Uterine smooth muscle cell (primary cell): ENCODE data around the gene TAF3. TPM values are rescaled to one million over a fixed set of nuclear protein-coding genes. Genes with fewer than 3 reads are reported as not detected.

ENCODE experiments used
- total RNA-seq: library from RNA; depleted of rRNA; stranded (reverse); fragments of >200 nt; gene quantifications from 2 replicates; pipeline ENCODE4 v1.2.3, GENCODE V29; 2014

TAF3 gene
- 1.6 and 2.0 TPM in 2 replicates for total RNA-seq

DNA sequence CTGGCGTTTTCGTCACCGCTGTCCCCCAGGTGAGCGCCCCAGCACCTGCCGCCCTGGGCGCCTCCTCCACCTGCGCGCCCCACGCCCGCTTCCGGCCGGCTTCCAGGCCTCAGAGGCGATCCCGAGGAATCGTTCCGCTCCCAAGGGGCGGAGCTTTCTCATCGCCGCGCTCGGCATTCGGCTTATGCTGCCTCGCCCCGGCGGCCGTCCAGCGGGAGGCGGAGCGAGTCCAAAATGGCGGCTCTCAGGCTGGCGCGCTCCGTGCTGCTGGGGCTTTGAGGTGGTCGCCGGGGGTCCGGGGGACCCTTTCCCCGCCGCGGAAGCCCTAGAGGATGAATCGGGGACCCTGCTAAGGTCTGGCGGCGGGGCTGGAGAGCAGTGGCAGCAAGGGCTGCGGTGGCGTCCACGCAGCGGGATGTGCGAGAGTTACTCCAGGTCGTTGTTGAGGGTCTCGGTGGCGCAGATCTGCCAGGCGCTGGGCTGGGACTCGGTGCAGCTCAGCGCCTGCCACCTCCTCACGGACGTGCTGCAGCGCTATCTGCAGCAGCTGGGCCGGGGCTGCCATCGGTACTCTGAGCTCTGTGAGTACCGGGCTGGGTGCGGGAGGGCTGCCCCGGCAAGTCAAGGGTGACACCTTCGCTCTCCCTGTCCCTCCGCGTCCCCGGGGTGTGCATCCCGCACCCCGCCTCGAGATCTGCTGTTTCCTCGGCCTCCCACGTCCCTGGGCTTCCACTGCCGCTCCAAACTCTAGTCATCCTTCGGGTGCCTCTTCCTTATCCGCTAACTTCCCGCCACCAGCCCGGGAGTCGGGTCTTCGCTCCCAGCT, at the start of gene TAF3:
TSS of gene TAF3 (plus strand) at position 211 of the 826 bp plus-strand sequence. CDS start at position 416, 205 bp downstream.

GRCh38 chr10:7787857-7788638, 30.3 kb upstream of the TAF3 start, which contains the start of the genes ATP5F1C and KIN:
ATP5F1C (plus strand) TSS chr10:7788177; CDS start chr10:7788208, 31 bp downstream.
KIN (minus strand) TSS chr10:7787993; CDS start chr10:7787933, 60 bp downstream.

GRCh38 chr10:8054494-8055407, 236.4 kb downstream of the TAF3 start, which contains the start of gene GATA3:
GATA3 (plus strand) TSS chr10:8054688; CDS start chr10:8055656, 968 bp downstream.

Other genes with a start within 250 kb of the TAF3 start
- gene ITIH5, start 151.5 kb upstream of the TAF3 start, total RNA-seq: under 0.01 and 0.75 TPM in 2 replicates
- gene ITIH2, start 115.2 kb upstream of the TAF3 start, total RNA-seq: not detected in 2 replicates
- gene KIN, start 30.5 kb upstream of the TAF3 start, total RNA-seq: 5.7 and 8.1 TPM in 2 replicates
- gene ATP5F1C, start 30.3 kb upstream of the TAF3 start, total RNA-seq: 223 and 287 TPM in 2 replicates
- not detected in 2 replicates for gene GATA3, start 236.2 kb downstream of the TAF3 start, total RNA-seq